Mesendoderm (in vitro differentiated cells): Measurements from ENCODE around the gene TMEM39A.

Experiments
- DNase-seq: peaks from one replicate; pipeline ENCODE4 v3.0.0; 2013
- H2AK5ac ChIP-seq: 2 replicates; pipeline ENCODE4 v1.6.1; 2013; ENCODE audit warnings: low read length, inconsistent platforms
- H2BK120ac ChIP-seq: 2 replicates; pipeline ENCODE4 v1.6.1; 2013; ENCODE audit warnings: low read depth, mild to moderate bottlenecking, low read length, moderate library complexity, mixed read lengths
- H2BK15ac ChIP-seq: replicated peaks from 2 replicates; pipeline ENCODE4 v1.6.1; 2013; ENCODE audit warnings: low read depth, mild to moderate bottlenecking, moderate library complexity
- H2BK5ac ChIP-seq: 2 replicates; pipeline ENCODE4 v1.6.1; 2013; ENCODE audit warnings: low read length, inconsistent platforms
- H3K18ac ChIP-seq: 2 replicates; pipeline ENCODE4 v1.6.1; 2013; ENCODE audit warnings: mild to moderate bottlenecking, low read length, mixed read lengths
- H3K23ac ChIP-seq: one replicate; pipeline ENCODE4 v1.6.1; 2013; ENCODE audit warnings: low read length
- H3K27ac ChIP-seq: 2 replicates; pipeline ENCODE4 v1.5.1; 2013; ENCODE audit warnings: low read depth, mild to moderate bottlenecking, inconsistent platforms, low read length, moderate library complexity
- H3K27me3 ChIP-seq: 2 replicates; pipeline ENCODE4 v1.6.1; 2013; ENCODE audit warnings: low read length, control low read depth, mild to moderate bottlenecking, inconsistent platforms; ENCODE audit not compliant: insufficient read depth, poor library complexity
- H3K36me3 ChIP-seq: 2 replicates; pipeline ENCODE4 v1.6.1; 2013; ENCODE audit warnings: low read length, inconsistent platforms; ENCODE audit not compliant: control insufficient read depth, insufficient read depth
- H3K4ac ChIP-seq: one replicate; pipeline ENCODE4 v1.6.1; 2013; ENCODE audit warnings: low read depth, mild to moderate bottlenecking, low read length, moderate library complexity
- H3K4me1 ChIP-seq: 2 replicates; pipeline ENCODE4 v1.6.1; 2013; ENCODE audit warnings: low read depth, low read length, inconsistent platforms; ENCODE audit not compliant: control insufficient read depth
- H3K4me2 ChIP-seq: 2 replicates; pipeline ENCODE4 v1.6.1; 2013; ENCODE audit warnings: low read length
- H3K4me3 ChIP-seq: 2 replicates; pipeline ENCODE4 v1.5.1; 2013; ENCODE audit warnings: mild to moderate bottlenecking, low read length
- H3K56ac ChIP-seq: one replicate; pipeline ENCODE4 v1.6.1; 2013; ENCODE audit warnings: low read length
- H3K79me1 ChIP-seq: 2 replicates; pipeline ENCODE4 v1.6.1; 2013; ENCODE audit warnings: low read length, inconsistent platforms
- H3K79me2 ChIP-seq: 2 replicates; pipeline ENCODE4 v1.6.1; 2013; ENCODE audit warnings: mild to moderate bottlenecking, low read length; ENCODE audit not compliant: control insufficient read depth, insufficient read depth
- H3K9ac ChIP-seq: 2 replicates; pipeline ENCODE4 v1.6.1; 2013; ENCODE audit warnings: low read length, inconsistent platforms
- H4K5ac ChIP-seq: one replicate; pipeline ENCODE4 v1.6.1; 2013; ENCODE audit warnings: low read length
- H4K8ac ChIP-seq: one replicate; pipeline ENCODE4 v1.6.1; 2013; ENCODE audit warnings: low read depth, mild to moderate bottlenecking, control low read depth, low read length, moderate library complexity
- WGBS: extraction: QIAGEN DNeasy Blood & Tissue Kit; methylation state at CpG from one replicate; pipeline ENCODE4 v1.1.7; 2013; ENCODE audit warnings: low lambda C conversion rate, missing lambda C conversion rate; ENCODE audit not compliant: insufficient coverage; ENCODE audit errors: extremely low coverage; 5-methylcytosine and 5-hydroxymethylcytosine counted together

The TMEM39A gene

GRCh38 chr3:119413603-119414280 lies 49.7 kb downstream of the TMEM39A start:
- H3K36me3 ChIP-seq: peaks cover 3% of the 10 kb centered on the region
- H2BK15ac ChIP-seq: no peak overlapping the region
- WGBS: no CpG with 5 or more reads among the region's 7 CpGs

GRCh38 chr3:119409844-119410243 lies 53.6 kb downstream of the TMEM39A start:
- Histone ChIP-seq H3K56ac (no peak overlapping the region), H3K4me3 (no peak overlapping the region), H4K8ac (no peak overlapping the region), H3K4ac (no peak overlapping the region), H3K79me2 (no peaks in the 10 kb centered on the region), H3K27me3 (no peaks in the 10 kb centered on the region), H3K23ac (no peak overlapping the region), H2BK5ac (no peak overlapping the region), H3K27ac (no peak overlapping the region), H3K4me2 (no peak overlapping the region), H3K4me1 (no peaks in the 10 kb centered on the region), H2BK15ac (no peak overlapping the region), H2AK5ac (no peak overlapping the region), H3K9ac (no peak overlapping the region), H3K79me1 (no peaks in the 10 kb centered on the region), H2BK120ac (no peak overlapping the region), H3K36me3 (peaks cover 1% of the 10 kb centered on the region), H4K5ac (no peak overlapping the region), H3K18ac (no peak overlapping the region)
- WGBS: no CpG with 5 or more reads among the region's 1 CpG
- no peak for DNase-seq

More at GRCh38 chr3:119413603-119414280, 49.7 kb downstream of the TMEM39A start:
- Histone ChIP-seq H3K79me1 (no peaks in the 10 kb centered on the region), H3K4ac (no peak overlapping the region), H3K56ac (no peak overlapping the region), H4K5ac (no peak overlapping the region), H3K79me2 (no peaks in the 10 kb centered on the region), H3K27ac (no peak overlapping the region), H2BK5ac (no peak overlapping the region), H3K27me3 (no peaks in the 10 kb centered on the region), H3K4me2 (no peak overlapping the region), H4K8ac (no peak overlapping the region), H3K9ac (no peak overlapping the region), H3K4me3 (no peak overlapping the region), H3K18ac (no peak overlapping the region), H3K4me1 (peaks cover 12% of the 10 kb centered on the region), H3K23ac (no peak overlapping the region), H2BK120ac (no peak overlapping the region), H2AK5ac (no peak overlapping the region)
- DNase-seq: peak; percentile 44

GRCh38 chr3:119408243-119408950 lies 55.0 kb downstream of the TMEM39A start:
- no peak overlapping the region for H2BK120ac ChIP-seq
- H2BK15ac ChIP-seq: no peak overlapping the region
- H3K79me2 ChIP-seq: no peaks in the 10 kb centered on the region
- H3K18ac ChIP-seq: no peak overlapping the region
- no CpG with 5 or more reads among the region's 3 CpGs for WGBS
- no peak overlapping the region for H3K4ac ChIP-seq
- DNase-seq: no peak
- no peak overlapping the region for H4K8ac ChIP-seq
- H2AK5ac ChIP-seq: no peak overlapping the region
- H2BK5ac ChIP-seq: no peak overlapping the region
- no peak overlapping the region for H3K27ac ChIP-seq
- peaks cover 1% of the 10 kb centered on the region for H3K36me3 ChIP-seq
- no peak overlapping the region for H3K56ac ChIP-seq
- no peaks in the 10 kb centered on the region for H3K27me3 ChIP-seq
- H3K4me3 ChIP-seq: no peak overlapping the region
- no peaks in the 10 kb centered on the region for H3K4me1 ChIP-seq
- no peak overlapping the region for H3K23ac ChIP-seq
- no peak overlapping the region for H3K4me2 ChIP-seq
- no peak overlapping the region for H3K9ac ChIP-seq
- no peak overlapping the region for H4K5ac ChIP-seq
- H3K79me1 ChIP-seq: no peaks in the 10 kb centered on the region

- no peak for DNase-seq
- Histone ChIP-seq H2BK5ac (no peak overlapping the region), H3K4me2 (no peak overlapping the region), H3K4me1 (no peaks in the 10 kb centered on the region), H3K36me3 (no peaks in the 10 kb centered on the region), H3K27me3 (no peaks in the 10 kb centered on the region), H3K79me2 (no peaks in the 10 kb centered on the region), H3K56ac (no peak overlapping the region), H3K18ac (no peak overlapping the region), H3K9ac (no peak overlapping the region), H3K23ac (no peak overlapping the region), H2BK120ac (no peak overlapping the region), H3K27ac (no peak overlapping the region), H2AK5ac (no peak overlapping the region), H3K79me1 (no peaks in the 10 kb centered on the region), H3K4ac (no peak overlapping the region), H4K8ac (no peak overlapping the region), H4K5ac (no peak overlapping the region), H2BK15ac (no peak overlapping the region), H3K4me3 (no peak overlapping the region)
- no CpG with 5 or more reads among the region's 2 CpGs for WGBS
Observed at GRCh38 chr3:119405315-119405714, 58.1 kb downstream of the TMEM39A start.

GRCh38 chr3:119403201-119403600 lies 60.2 kb downstream of the TMEM39A start:
- Histone ChIP-seq H4K8ac (no peak overlapping the region), H3K9ac (no peak overlapping the region), H3K79me1 (no peaks in the 10 kb centered on the region), H3K4me1 (no peaks in the 10 kb centered on the region), H3K27ac (no peak overlapping the region), H3K4ac (no peak overlapping the region), H3K79me2 (no peaks in the 10 kb centered on the region), H2AK5ac (no peak overlapping the region), H3K4me3 (no peak overlapping the region), H2BK5ac (no peak overlapping the region), H3K56ac (no peak overlapping the region), H4K5ac (no peak overlapping the region), H3K36me3 (peaks cover 2% of the 10 kb centered on the region), H3K4me2 (no peak overlapping the region), H2BK120ac (no peak overlapping the region), H2BK15ac (no peak overlapping the region), H3K27me3 (no peaks in the 10 kb centered on the region), H3K23ac (no peak overlapping the region), H3K18ac (no peak overlapping the region)
- DNase-seq: no peak
- WGBS: no CpG with 5 or more reads among the region's 1 CpG
